ENCODE data around the gene ERC2.
A peak's percentile ranks its signal among the peaks of the same experiment; 100 is the strongest.

The ERC2 gene

DNA sequence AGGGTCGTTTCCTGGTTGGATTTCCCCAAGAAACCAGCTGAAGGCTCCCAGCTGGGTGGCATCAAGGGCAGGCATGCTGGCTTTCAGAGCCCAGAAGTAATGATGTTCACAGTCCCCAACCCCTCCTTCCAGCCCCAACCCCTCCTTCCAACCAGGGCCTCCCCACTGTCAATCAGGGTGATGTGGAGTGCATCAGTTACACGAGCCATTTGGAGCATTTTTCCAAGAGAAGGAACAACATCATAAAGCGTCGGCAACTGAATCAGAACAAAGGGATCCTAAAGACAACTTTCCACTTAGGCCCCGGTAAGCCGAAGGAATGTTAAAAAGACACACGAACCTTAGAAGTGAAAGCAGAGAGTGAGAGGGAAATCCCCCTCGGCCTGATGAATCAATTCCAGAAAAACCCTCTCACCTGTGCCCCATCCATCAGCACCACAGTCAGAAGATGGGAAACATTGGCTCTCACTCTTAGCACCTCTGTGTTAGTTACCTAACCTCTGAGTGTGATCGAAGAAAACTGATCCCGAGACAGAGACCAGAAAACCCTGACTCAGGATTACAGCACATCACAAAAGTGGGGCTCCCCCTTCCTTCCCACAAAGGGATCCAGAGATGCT is 880.0 kb downstream of the ERC2 start:
- no peak for DNase-seq (ENCODE audit: low spot score)

DNA sequence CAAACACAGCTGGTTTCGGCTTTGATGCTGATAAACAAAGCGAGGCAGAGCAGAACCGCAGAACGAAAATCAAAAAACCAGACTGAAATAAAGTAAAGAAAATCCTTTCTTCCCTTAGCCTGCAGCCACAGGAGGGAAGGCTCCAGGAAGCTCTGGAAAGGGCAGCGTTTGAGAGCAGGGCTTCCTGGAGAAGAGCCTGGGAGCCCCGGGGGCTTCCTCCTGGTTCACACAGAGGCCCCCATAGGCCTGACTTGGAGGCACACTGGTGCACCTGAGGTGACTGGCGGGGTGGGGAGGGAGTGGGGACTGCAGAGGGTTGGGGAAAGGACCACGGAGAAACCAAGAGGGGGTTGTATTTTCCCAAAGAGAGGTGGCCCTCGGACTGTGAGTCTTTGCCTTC is 882.4 kb downstream of the ERC2 start:
- no peak for DNase-seq (ENCODE audit: low spot score)

DNA sequence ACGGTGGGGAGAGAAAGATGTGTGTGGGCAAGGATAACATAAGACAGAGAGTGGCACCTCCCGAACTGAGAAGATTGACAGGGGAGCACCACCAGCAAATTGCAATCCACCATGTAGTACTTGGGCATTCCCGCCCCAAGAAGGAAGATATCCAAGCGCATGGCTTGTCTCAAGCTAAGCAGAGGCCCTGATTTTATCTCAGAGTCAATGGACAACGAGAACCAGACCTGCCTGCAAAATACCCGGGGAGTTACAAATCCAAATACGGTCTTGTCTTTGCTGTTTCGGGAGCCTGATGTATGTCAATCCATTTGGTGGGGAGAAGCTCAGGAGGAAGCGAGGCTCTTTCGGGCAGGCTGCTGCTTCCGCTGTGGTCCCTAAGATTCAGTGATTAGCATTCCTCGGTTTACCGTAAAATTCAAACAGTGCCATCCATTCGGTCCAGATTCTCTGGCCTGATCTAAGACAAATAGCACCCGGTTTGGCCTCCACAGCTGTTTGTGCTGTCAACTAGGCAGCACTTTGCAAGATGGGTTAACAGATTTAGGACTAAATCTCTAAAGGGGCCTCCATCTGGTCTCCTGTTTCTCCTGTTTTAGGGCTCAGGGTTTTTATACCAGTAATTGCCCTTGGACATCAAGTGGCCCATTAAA is 883.4 kb downstream of the ERC2 start:
- no peak for DNase-seq (ENCODE audit: low spot score)

DNA sequence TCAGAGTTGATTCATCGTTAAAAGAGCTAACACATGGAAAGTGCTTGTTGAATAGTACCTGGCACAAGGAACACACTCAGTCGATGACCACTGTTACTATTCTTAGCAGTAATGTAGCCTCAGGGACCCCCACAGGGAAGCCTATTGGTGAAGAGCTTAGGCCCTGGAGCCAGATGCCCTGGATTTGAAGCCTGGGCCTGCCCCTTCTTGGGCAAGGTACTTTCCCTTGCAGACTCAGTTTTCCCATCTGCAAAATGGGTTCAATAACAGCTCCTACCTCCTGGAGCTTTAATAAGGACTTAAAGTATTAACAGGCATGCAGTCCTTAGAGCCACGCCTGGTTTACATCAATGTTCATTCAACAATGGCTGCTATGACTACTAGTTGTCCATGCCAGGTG is 884.2 kb downstream of the ERC2 start:
- no peak for DNase-seq (ENCODE audit: low spot score)

DNA sequence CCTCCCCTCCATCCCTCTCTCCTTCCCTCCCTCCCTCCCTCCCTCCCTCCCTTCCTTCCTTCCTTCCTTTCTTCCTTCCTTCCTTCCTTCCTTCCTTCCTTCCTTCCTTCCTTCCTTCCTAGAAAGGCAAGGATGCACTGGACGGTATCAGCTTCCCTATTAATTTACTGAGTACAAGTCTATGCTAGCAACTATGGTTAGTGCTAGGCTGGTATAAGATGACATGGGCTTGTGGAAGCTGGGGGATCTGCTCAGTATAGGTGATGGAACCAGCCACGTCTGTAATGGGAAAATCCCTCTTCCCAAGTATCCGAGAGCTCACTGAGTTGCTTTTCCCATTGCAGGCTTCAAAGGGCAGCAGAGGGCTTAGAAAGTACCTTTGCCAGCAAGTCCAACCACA is 884.8 kb downstream of the ERC2 start:
- no peak for DNase-seq (ENCODE audit: low spot score)

DNA sequence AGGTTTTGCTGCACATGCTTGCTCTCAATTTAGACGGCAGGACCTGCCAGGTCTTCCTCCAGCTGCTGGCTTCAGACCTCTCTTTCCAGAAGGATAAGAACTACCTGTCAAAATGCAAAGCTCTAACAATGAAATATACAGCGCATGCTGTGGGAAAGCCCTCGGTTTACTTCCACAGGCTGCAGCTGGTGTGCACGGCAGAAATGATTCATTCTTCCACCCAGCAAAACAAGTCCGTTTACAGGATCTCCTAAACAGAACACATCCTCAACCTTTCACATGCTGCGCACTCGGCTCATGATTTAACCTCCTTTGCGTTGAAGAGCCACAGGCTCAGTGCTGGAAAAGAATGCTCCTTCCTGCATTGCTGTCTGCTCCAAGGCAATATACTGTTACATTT is 888.8 kb downstream of the ERC2 start:
- no peak for DNase-seq (ENCODE audit: low spot score)

DNA sequence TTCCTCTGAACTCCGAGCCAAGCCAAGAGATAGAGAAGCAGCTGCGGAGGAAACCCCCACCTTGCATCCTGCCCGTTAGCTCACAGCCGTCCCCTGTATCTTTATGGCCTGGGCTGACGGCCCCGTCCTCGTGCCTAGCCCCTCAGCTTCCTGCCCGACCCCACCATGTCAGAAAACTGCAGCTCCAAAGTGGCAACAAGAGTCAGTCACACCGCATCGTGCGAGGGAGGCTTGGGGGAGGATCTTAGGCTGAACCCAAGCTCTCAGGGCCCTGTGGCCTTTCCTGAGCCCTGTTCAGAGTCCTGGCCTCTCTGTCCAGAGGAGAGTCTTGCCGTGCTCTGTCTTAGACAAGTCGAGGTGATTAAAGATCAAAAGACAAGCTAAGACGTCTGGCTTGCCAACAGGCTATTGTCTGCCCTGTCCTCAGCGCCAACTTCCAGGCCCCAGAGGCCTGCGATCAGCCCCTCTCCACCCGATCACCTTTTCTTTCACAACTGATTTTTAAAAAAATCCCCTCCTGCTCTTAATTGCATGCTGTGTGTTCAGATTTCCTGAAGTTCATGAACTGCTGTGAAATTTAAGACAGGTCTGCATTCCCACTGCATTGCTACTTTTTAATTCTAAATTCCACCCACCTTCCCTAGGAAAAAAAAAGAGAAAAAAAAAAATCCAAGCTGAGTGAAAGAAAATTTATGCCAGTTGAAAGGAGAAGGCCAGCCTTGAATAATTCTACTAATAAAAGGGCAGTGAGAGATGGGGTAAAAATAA is 891.5 kb downstream of the ERC2 start:
- DNase-seq (ENCODE audit: low spot score) = no peak

DNA sequence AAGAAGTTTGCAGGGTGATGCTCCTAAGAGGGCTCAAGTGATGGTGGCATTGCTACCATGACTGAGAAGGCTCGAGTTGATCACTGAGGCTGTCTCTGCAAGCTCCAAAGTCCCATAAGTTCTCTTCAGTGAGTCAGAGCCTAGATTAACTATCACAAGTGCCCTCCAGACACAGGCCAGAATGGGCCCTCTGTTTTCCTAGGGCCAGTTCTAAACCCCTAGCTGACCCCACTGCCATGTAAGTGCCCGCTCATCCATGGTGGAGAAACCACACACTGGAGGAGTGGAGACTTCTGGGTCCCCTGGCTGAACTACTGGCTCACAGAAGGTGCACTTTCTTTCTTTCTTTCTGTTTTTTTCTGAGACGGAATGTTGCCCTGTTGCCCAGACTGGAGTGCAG is 893.6 kb downstream of the ERC2 start:
- no peak for DNase-seq (ENCODE audit: low spot score)

DNA sequence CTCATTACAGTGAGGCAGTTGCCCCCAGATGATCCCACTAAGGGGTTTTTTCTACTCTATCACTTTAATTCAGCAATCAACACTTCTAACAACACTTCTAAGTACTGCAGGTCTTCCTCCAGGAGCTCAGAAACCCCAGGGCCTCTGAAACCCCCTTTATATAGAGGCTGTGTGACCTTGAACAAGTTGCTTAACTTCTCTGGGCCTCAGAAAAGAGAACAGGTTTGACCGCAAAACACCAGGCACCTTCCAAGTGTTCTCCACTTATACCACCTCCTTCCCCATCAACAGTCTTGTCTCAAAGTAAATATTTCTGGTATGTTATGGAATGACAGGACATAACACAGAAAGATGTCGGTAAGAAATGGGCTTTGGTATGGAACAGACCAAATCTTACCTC is 895.5 kb downstream of the ERC2 start:
- DNase-seq (ENCODE audit: low spot score) = no peak

DNA sequence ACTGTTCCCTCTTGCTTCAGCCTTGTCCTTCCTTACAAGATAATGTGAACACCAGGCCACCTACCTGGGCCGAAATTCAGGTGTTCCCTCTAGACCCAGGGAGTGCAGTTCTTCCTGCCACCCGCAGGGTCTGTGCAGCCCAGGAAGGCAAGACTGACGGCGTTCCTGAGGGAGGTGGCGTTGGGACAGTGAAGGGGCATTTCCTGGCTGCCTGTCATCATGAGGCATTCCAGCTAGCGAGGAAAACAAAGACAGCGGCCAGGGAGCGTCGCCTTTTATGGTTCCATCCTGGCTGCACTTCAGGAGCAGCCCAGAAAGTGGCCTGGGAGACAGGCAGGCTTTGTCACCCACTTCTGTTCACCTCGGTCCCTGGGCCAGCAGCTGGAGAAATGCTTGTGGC is 896.4 kb downstream of the ERC2 start:
- DNase-seq (ENCODE audit: low spot score) = peak; percentile 27

DNA sequence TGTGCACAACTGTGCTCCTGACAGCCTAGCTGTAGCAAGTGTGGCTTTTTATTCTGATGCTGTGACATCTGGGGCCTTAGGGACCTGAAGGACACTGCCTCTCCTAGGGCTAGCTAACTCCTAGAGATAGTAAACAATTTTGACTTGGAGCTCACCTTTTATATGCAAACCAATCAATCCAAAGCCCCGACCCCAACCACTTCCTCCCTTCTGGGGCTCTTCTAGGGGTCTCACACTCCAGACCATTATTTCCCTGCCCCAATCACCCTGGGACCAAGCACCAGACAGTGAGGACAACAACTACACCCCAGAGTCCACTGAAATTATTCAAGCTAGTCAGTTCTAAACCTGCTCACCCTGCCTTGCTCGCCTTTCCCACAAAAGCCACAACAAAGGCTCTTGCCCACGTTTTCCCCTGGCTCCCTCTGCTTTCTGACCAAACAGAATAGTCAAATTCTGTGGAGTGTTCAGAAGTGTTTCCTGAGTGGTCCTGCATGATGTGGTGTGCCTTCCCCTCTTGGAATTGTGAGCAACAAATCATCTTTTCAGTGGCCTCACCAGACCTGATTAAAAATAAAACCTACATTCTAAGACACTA is 897.0 kb downstream of the ERC2 start:
- no peak for DNase-seq (ENCODE audit: low spot score)

DNA sequence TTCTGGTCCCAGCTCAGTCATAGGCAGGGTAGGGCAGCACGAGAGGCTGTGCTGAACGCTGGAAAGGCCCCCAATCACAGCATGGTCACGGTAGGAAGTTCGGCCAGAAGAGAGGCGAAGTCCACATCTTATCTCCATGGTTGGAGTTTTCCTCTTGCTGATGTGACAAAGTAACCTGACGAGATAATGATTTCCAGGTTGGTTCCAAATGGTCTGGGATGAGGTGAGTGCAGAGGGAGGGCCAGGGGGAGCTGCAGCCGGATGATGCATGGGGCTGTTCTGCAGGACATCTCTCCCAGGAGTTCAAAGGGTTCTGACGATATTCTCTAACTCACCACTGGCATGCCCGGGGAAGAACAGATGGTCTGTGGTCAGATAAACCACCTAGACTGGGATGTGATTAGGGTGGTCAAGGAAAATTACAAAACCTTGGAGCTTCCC is 898.0 kb downstream of the ERC2 start:
- DNase-seq (ENCODE audit: low spot score) = no peak

DNA sequence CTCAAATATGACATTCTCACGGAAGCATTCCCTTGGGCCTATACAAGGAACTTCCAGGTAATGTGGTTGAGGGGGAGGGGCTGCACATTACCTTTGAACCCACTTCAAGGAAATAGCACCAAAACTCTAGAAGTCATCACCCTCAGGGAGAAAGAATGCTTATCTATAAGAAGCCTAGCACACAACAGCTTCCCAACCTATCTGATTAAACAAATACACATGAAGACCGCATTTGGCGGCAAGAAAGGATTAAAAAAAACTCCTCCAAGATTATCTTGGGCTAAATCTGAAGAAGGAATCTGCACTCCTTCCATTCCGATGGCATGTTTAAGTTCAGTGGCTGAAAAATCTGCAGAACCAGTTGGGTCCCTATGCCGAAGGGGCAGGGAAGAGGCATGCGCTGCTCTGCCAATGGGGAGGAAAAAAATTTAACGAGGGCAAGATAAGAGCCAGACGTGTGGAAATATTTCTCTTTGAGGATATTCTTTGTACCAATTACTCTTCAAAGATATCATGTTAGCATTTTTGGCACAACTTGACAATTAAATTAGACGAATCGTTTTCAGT is 899.2 kb downstream of the ERC2 start:
- DNase-seq (ENCODE audit: low spot score) = no peak

DNA sequence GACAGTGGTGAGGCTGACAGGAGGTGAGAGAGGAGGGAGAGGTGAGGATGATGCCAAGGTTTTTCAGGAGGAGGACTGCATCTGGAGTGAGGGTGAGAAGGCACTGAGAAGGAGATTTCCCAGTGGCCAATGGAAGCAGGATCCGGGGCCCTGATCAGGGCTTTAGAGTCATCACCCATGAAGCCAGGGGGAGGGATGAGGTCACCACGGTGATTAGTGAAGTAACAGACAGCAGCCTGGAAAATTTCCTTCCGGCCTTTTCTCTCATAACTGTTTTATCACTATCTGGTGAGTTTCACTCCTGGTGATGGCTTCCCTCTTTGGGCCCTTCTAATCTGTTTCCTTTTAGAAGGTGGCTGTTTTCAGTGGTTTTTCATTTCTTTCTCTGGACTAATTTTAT is 900.7 kb downstream of the ERC2 start:
- DNase-seq (ENCODE audit: low spot score) = no peak

DNA sequence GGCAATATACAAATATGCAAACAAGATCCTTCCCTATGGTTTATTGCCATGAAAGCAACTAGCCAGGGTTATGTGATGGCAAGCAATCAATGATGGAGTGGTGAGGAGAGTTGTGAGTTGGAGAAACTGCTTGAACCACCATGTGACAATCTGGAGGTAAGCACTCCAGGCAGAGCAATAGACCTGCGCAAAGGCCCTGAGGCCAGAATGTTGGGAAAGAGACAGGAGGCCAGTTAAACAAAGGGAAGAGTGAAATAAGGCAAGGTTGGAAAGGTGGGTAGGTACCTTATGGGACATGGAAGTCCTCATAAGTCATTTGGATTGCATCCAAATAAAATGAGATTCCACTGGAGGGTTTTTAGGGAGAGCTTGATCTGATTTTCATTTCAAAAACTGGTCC is 901.1 kb downstream of the ERC2 start:
- no peak for DNase-seq (ENCODE audit: low spot score)

DNA sequence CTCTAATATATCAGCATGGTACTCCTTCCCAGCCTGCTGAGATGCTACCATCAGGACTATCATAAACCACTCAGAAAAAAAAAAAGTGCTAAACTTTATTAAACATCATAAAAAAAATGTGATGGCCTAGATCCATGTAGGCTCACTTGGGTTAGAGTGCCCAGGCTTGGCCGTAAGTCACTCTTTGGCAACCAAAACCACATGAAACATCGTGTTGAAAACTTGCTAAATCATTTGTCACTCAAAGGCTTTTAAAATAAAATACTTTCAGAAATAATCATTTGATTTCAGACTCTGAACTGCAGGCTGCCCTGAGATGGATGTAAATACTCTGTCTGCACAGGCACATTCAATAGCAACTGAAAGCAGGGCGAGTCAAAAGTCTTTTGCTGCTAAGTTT is 902.7 kb downstream of the ERC2 start:
- DNase-seq (ENCODE audit: low spot score) = no peak

DNA sequence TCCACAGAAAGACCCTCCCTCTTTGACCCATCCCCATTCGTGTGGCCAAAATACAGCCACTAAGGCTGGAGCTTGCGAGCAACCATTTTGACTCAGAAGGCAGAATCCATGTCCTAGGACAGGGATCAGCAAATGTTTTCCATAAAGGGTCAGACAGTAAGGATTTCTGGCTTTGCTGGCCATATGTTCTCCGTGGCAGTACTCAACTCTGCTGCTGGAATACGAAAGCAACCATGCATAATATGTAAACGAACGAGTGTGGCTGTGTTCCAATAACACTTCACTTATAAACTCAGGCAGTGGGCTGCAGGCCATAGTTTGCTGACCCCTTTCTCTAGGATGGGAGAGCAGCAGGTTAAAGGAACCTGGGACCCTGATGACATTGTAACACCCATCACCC is 903.5 kb downstream of the ERC2 start:
- DNase-seq (ENCODE audit: low spot score) = no peak

DNA sequence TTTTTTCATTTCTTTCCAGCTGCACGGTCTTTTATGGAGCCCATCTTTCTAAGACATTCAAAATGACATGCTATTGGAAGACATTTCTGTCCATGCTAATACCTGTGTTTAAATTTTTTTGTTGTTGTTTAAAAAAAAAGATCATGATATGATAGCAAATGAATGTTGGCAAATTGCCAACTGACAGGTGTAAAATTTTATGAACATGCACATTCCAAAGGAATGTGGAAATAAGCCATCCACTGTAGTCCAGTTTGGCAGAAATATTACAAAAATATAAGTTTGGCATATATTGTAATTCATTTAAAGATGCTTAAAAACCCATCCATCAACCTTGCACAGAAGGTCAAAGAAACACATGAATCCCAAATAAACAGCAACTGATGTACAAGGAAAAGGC is 905.6 kb downstream of the ERC2 start:
- no peak for DNase-seq (ENCODE audit: low spot score)

DNA sequence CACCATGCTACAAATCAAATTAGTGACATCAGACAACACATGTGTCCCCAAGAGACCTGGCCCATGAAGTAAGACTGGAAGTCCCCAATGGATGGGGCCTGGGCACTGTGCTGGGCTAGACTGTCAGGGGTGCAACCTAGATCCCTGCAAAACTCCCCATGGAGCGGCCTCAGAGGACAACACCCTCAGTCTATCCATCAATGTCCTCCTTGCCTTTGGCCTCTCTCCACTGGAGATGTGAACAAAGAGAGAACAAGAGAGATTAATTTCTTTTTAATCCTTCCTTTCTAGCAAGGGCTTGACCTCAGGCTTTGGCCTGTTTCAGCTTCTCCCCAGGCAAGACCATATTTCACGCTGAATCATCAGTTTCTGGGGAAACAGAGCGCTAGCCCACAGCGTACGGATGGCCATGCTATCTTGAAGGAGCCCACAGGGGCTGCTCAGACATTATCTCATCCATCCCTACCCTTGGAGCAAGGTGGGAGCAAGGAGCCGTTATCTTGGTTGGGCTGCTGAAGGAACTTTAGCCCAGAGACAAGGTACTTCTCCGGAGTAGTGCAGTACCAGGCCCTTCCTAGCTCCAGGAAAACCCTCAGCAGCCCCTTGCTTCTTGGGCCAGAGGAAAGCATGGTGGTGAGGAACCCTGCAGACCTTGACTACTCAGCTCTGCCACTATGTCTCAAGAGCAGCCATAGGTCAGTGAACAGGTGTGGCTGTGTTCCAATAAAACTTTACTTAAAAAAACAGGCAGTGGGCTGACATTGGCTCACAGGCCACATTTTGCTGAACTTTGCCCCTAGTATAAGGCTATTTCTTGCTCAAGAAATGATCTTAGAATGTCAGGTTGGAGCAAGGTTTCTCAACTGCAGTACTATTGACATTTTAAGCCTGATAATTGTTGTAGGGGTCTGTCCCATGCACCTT is 908.5 kb downstream of the ERC2 start:
- no peak for DNase-seq (ENCODE audit: low spot score)

DNA sequence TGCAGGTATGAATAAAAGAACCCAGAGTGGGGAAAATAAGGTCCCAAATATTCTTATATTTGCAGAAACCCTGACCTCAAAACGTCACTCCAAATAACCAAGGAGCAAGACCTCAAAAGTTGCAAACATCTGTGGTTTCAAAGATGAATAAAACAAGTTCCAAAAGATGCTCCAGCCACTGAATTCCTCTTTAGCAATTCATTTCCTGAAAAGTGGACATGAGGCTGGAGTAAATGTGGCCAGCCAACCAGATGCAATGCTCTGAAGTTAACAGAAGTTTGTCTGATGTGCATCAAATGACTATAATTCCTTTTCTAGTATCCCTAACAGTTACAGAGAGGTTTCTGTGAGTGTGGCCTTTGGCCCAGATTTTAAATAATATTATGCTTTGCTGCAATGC is 910.0 kb downstream of the ERC2 start:
- DNase-seq (ENCODE audit: low spot score) = no peak

DNA sequence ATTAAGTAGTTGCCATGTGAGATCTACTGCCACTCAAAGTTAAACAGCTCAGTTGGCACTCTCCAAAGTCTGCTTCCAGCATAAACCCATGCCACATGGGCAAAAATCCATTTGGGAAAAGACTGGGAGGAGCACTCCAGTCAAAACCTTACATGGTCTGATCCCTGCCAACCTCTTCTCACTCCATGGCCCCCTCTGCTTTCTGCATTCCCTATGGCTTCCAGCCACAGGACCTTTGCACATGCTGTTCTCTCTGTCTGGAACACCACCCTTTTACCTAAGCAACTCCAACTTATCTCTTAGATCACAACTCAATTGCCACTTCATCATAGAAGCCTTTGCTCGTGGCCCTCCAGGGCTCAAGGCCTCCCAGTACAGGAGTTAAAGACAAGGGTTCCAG is 910.7 kb downstream of the ERC2 start:
- DNase-seq (ENCODE audit: low spot score) = no peak

All from cerebellar cortex (tissue), 1 donor.